ENCODE results near the gene PMAIP1. TPM values are rescaled to one million over a fixed set of nuclear protein-coding genes. Genes with fewer than 3 reads are reported as not detected.

PMAIP1 gene
- total and polyA plus RNA-seq, 9 of the 15 experiments (the other 6 are each of a cell fraction or from before 2014, with no cell fraction given) = 8.0 to 22.9 (median 14.9) TPM

DNA sequence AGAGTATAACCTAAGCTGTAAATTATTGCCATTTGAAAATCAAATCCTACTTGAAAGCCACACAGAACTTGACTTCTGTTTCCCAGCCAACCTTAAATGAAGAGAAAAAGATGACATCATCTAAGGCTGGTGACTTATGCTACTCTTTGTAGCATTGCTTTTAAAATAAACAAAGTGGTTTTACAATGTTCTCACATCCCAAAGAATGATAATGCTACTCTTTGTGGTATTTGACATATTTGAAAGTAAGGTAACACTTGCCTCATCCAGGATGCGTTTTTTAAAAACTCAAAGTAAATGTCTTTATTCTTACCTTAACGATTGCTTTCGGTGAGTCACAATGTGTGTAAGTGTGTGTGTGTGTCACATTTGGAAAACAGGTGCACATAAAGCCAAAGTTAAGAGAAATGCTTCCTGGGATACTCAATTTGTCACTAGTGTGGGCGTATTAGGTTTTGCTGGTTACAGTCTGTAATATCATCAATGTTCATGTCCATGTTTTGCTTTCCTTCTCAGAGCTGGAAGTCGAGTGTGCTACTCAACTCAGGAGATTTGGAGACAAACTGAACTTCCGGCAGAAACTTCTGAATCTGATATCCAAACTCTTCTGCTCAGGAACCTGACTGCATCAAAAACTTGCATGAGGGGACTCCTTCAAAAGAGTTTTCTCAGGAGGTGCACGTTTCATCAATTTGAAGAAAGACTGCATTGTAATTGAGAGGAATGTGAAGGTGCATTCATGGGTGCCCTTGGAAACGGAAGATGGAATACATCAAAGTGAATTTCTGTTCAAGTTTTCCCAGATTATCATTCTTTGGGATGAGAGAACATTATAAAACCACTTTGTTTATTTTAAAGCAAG, 2.6 kb downstream of the PMAIP1 start:
- no peaks in the 10 kb centered on the region for H3K9me3 ChIP-seq (replicated peaks; ENCODE audit: control insufficient read depth, insufficient read depth, low read depth, low read length)
- FAIRE-seq (peak; percentile 57), ATAC-seq (no peak), DNase-seq (ENCODE audit: extremely low read depth in 1 of 4, low spot score in 3 of 4) (no peak)
- peak overlapping the region; percentile 60 for H3K4me2 ChIP-seq (ENCODE audit: insufficient read depth, low read length)
- H4K20me1 ChIP-seq (replicated peaks; ENCODE audit: control insufficient read depth, insufficient read depth, low read length) = 0 out of 2 replicates have a peak, but pooled peaks cover 6% of the 10 kb centered on the region
- peaks cover 18% of the 10 kb centered on the region for H3K36me3 ChIP-seq (ENCODE audit: control insufficient read depth, insufficient read depth, low read length)
- intact Hi-C loops (cut with micrococcal nuclease) (no loop called here), in situ Hi-C loops (cut with MboI) (no loop called here)
- no peaks in the 10 kb centered on the region for H3K9me1 ChIP-seq (ENCODE audit: control insufficient read depth, insufficient read depth, low read length)
- H2AFZ ChIP-seq (ENCODE audit: low read depth, low read length) = no peak overlapping the region
- POLR2A ChIA-PET = no interaction called here
- 54% methylated on average over 8 of the region's 8 CpGs for WGBS (ENCODE audit: insufficient coverage, low coverage, missing lambda C conversion rate)
- BruUV-seq (replicated peaks) = no TSS peak
- H3K9ac ChIP-seq (ENCODE audit: insufficient read depth in 1 of 2, low read depth in 2 of 2, low read length in 2 of 2) = peak overlapping the region in 1 of 2 experiments; percentile 76; a peak in 1 of 4 replicates
- H3K79me2 ChIP-seq (ENCODE audit: control insufficient read depth, insufficient read depth, low read length) = peaks cover 37% of the 10 kb centered on the region
- no peaks in the 10 kb centered on the region for H3K27me3 ChIP-seq (ENCODE audit: control insufficient read depth in 2 of 2, insufficient read depth in 2 of 2, low read length in 2 of 2)
- no peak overlapping the region for H3K4me3 ChIP-seq
- peaks cover 7 to 14% of the 10 kb centered on the region in 2 experiments; a peak in 4 of 5 replicates for H3K4me1 ChIP-seq (replicated peaks in 1 of 2; ENCODE audit: control insufficient read depth in 2 of 2, insufficient read depth in 2 of 2, low read length in 2 of 2)
- CTCF ChIA-PET (ENCODE audit: low intra/inter-chr PET ratio) = no interaction called here
- H3K27ac ChIP-seq (ENCODE audit: extremely low read depth, low read depth, low read length) = no peak overlapping the region
- TF ChIP-seq MCM3 (IDR thresholded peaks at IDR 0.05) (no peak), JUND (IDR thresholded peaks at IDR 0.05; ENCODE audit: borderline replicate concordance, low read depth, low read length) (peak; percentile 54; the same call in 1 of the 2 replicates), JUND (tag; IDR thresholded peaks at IDR 0.05; ENCODE audit: borderline replicate concordance, low read depth, low read length) (peak; percentile 73; the same call in 2 of the 3 replicates), FOSL1 (tag; conservative IDR thresholded peaks at IDR 0.05) (peak; percentile 28; the same call in 1 of the 2 replicates), CEBPG (CRISPR knock-in tag; IDR thresholded peaks at IDR 0.05) (no peak), CEBPG (tag; conservative IDR thresholded peaks at IDR 0.05 in 1 of 2, IDR thresholded peaks at IDR 0.05 in 1 of 2) (0 out of 4 replicates have a peak, but pooled peaks of 1 of the 2 experiments have one; percentile 8), ZNF699 (CRISPR knock-in tag; IDR thresholded peaks at IDR 0.05; ENCODE audit: insufficient replicate concordance) (no peak), CBFA2T3 (IDR thresholded peaks at IDR 0.05) (no peak), ZNF121 (CRISPR knock-in tag; conservative IDR thresholded peaks at IDR 0.05) (no peak), SRSF7 (optimal IDR thresholded peaks at IDR 0.05; ENCODE audit: low read depth, low read length) (no peak), NUFIP1 (IDR thresholded peaks at IDR 0.05; ENCODE audit: partially characterized antibody) (no peak), ATF7 (IDR thresholded peaks at IDR 0.05) (peak; percentile 84; the same call in 1 of the 2 replicates), CBX5 (IDR thresholded peaks at IDR 0.05; ENCODE audit: borderline replicate concordance, low read depth) (no peak)
- TF ChIP-seq, protein P1, sequence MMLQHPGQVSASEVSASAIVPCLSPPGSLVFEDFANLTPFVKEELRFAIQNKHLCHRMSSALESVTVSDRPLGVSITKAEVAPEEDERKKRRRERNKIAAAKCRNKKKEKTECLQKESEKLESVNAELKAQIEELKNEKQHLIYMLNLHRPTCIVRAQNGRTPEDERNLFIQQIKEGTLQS (IDR thresholded peaks at IDR 0.05) = peak; percentile 92
- TF ChIP-seq, protein P1 (CRISPR knock-in tag; conservative IDR thresholded peaks at IDR 0.05) = no peak
